Endodermal cell (in vitro differentiated cells): Measurements from ENCODE around the gene DYNC2LI1. TPM values are rescaled to one million over a fixed set of nuclear protein-coding genes. Genes with fewer than 3 reads are reported as not detected.

Experiments
- DNase-seq: peaks from one replicate; pipeline ENCODE4 v3.0.0-alpha.2; 2017
- H3K27ac ChIP-seq: 2 replicates; pipeline ENCODE4 v1.5.1; 2013; ENCODE audit warnings: mild to moderate bottlenecking, low read depth, low read length, moderate library complexity
- H3K27me3 ChIP-seq: 2 replicates; pipeline ENCODE4 v1.6.1; 2013; ENCODE audit warnings: mild to moderate bottlenecking, low read length, moderate library complexity; ENCODE audit not compliant: insufficient read depth, control insufficient read depth, poor library complexity, severe bottlenecking
- H3K36me3 ChIP-seq: 2 replicates; pipeline ENCODE4 v1.7.0; 2013; ENCODE audit warnings: mild to moderate bottlenecking, low read length, moderate library complexity; ENCODE audit not compliant: control insufficient read depth, insufficient read depth
- H3K4me1 ChIP-seq: one replicate; pipeline ENCODE4 v1.7.0; 2013; ENCODE audit warnings: low read length; ENCODE audit not compliant: control insufficient read depth, insufficient read depth
- H3K4me3 ChIP-seq: 2 replicates; pipeline ENCODE4 v1.5.1; 2013; ENCODE audit warnings: mild to moderate bottlenecking, low read length, moderate library complexity
- H3K9ac ChIP-seq: 2 replicates; pipeline ENCODE4 v1.6.1; 2013; ENCODE audit warnings: mild to moderate bottlenecking, low read length, moderate library complexity; ENCODE audit not compliant: poor library complexity, severe bottlenecking; ENCODE audit errors: extremely low read depth
- H3K9me3 ChIP-seq: 2 replicates; pipeline ENCODE4 v1.6.1; 2013; ENCODE audit warnings: mild to moderate bottlenecking, low read length, moderate library complexity; ENCODE audit not compliant: control insufficient read depth
- H3K27ac Mint-ChIP-seq: 2 replicates; pipeline ENCODE4 v1.8.0; 2020; ENCODE audit warnings: mixed read lengths
- H3K27me3 Mint-ChIP-seq: 2 replicates; pipeline ENCODE4 v1.8.0; 2021; ENCODE audit warnings: mild to moderate bottlenecking, mixed read lengths; ENCODE audit not compliant: insufficient read depth
- H3K36me3 Mint-ChIP-seq: 2 replicates; pipeline ENCODE4 v1.8.0; 2020; ENCODE audit warnings: low read depth, mixed read lengths
- H3K4me1 Mint-ChIP-seq: 2 replicates; pipeline ENCODE4 v1.8.0; 2020; ENCODE audit warnings: mixed read lengths
- H3K4me3 Mint-ChIP-seq: 2 replicates; pipeline ENCODE4 v1.8.0; 2020; ENCODE audit warnings: mild to moderate bottlenecking, moderate library complexity, mixed read lengths
- H3K9me3 Mint-ChIP-seq: 2 replicates; pipeline ENCODE4 v1.8.0; 2020; ENCODE audit warnings: mild to moderate bottlenecking, mixed read lengths
- CTCF ChIP-seq: fragments of 200-600 bp; sonication (generic); conservative IDR thresholded peaks from 2 replicates; pipeline ENCODE4 v1.5.0; 2021; ENCODE audit warnings: antibody characterized with exemption, mild to moderate bottlenecking
- WGBS, 2 experiments: methylation state at CpG; one replicate each; pipeline versions ENCODE4 v1.1.5 to v1.1.7; 2013; ENCODE audit warnings: missing lambda C conversion rate in 2 of 2, mixed read lengths in 1 of 2; ENCODE audit not compliant: insufficient coverage in 1 of 2, insufficient read length in 1 of 2; 5-methylcytosine and 5-hydroxymethylcytosine counted together
- total RNA-seq, 2 donors: library from RNA; stranded (reverse); fragmentation: NEBNext Ultra II Directional in 1 of 2; extraction: Animal tissue kit (Norgen Biotek cat#: 25700) in 1 of 2; gene quantifications; 2 replicates in 1 of 2; 3 replicates in 1 of 2; pipeline ENCODE4 v1.2.1, GENCODE V29; 2021

DYNC2LI1 gene
- total RNA-seq, 2 donors from 2014 or later, result 17.1 to 39.7 TPM

GRCh38 chr2:43777306-43777926 is 3.6 kb downstream of the DYNC2LI1 start:
- no peak for DNase-seq
- Mint-ChIP-seq H3K36me3 (no peaks in the 10 kb centered on the region), H3K4me3 (no peak overlapping the region), H3K27me3 (no peaks in the 10 kb centered on the region), H3K4me1 (peaks cover 3% of the 10 kb centered on the region), H3K27ac (no peak overlapping the region), H3K9me3 (no peaks in the 10 kb centered on the region)
- Histone ChIP-seq H3K4me1 (no peaks in the 10 kb centered on the region), H3K27me3 (no peaks in the 10 kb centered on the region), H3K36me3 (peaks cover 3% of the 10 kb centered on the region), H3K9ac (no peak overlapping the region), H3K9me3 (no peaks in the 10 kb centered on the region), H3K27ac (no peak overlapping the region), H3K4me3 (no peak overlapping the region)
- no peak for TF ChIP-seq CTCF
- 94 to 97% methylated on average over 7 to 8 of the region's 8 CpGs for WGBS, 2 experiments

DNA sequence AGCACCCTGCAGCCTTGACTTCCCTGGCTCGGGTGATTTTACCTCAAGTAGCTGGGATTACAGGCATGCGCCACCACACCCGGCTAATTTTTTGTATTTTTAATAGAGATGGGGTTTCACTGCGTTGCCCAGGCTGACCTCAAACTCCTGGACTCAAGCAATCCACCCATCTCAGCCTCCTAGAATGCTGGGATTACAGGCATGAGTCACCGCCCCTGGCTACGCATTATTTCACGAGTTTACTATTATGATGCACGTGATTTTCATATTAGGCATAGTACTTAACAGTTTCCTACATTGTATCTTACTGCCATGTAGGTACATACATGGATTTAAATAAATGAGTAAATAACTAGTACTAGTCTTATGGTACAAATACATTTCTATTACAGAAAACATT is 4.4 kb downstream of the DYNC2LI1 start:
- Histone ChIP-seq H3K4me1 (no peaks in the 10 kb centered on the region), H3K9ac (no peak overlapping the region), H3K4me3 (no peak overlapping the region), H3K36me3 (peaks cover 3% of the 10 kb centered on the region), H3K27me3 (no peaks in the 10 kb centered on the region), H3K9me3 (no peaks in the 10 kb centered on the region), H3K27ac (no peak overlapping the region)
- no peak for DNase-seq
- 84 to 90% methylated on average over 2 to 8 of the region's 8 CpGs for WGBS, 2 experiments
- Mint-ChIP-seq H3K4me3 (no peak overlapping the region), H3K4me1 (peaks cover 3% of the 10 kb centered on the region), H3K27ac (no peak overlapping the region), H3K36me3 (no peaks in the 10 kb centered on the region), H3K27me3 (no peaks in the 10 kb centered on the region), H3K9me3 (no peaks in the 10 kb centered on the region)
- no peak for TF ChIP-seq CTCF

GRCh38 chr2:43787895-43788294 is 14.1 kb downstream of the DYNC2LI1 start:
- no peaks in the 10 kb centered on the region for H3K9me3 ChIP-seq
- no peaks in the 10 kb centered on the region for H3K27me3 ChIP-seq
- H3K27me3 Mint-ChIP-seq, result no peaks in the 10 kb centered on the region
- no peak for DNase-seq
- H3K9ac ChIP-seq, result no peak overlapping the region
- no peak overlapping the region for H3K4me3 Mint-ChIP-seq
- H3K27ac Mint-ChIP-seq, result no peak overlapping the region
- H3K9me3 Mint-ChIP-seq, result no peaks in the 10 kb centered on the region
- H3K27ac ChIP-seq, result no peak overlapping the region
- no peak overlapping the region for H3K4me3 ChIP-seq
- peaks cover 9% of the 10 kb centered on the region for H3K36me3 ChIP-seq
- peaks cover 12% of the 10 kb centered on the region for H3K36me3 Mint-ChIP-seq
- H3K4me1 Mint-ChIP-seq, result no peaks in the 10 kb centered on the region
- no peak for TF ChIP-seq CTCF
- no peaks in the 10 kb centered on the region for H3K4me1 ChIP-seq
